ENCODE results near the gene SLITRK2.

GRCh38 chrX:145813081-145813480, 4.5 kb upstream of the SLITRK2 start:
- TF ChIP-seq EZH2 (IDR thresholded peaks at IDR 0.05; ENCODE audit: insufficient read depth, low read length) (no peak), CTCF (IDR thresholded peaks at IDR 0.05; ENCODE audit: insufficient read depth, low read depth, low read length) (no peak)

All from astrocyte (in vitro differentiated cells and primary cell).